ENCODE results near the gene EHD4. TPM values are rescaled to one million over a fixed set of nuclear protein-coding genes. Genes with fewer than 3 reads are reported as not detected.

Gene EHD4
- total and polyA plus RNA-seq, 2 donors (not counting 3 experiments of a cell fraction or from before 2014, with no cell fraction given) = 96.7 to 128 TPM

GRCh38 chr15:41941644-41942415, 30.5 kb downstream of the EHD4 start:
- POLR2A ChIA-PET = interaction anchor here (2.3 kb wide), 1 partner anchor 16 kb away, joined by 9 read pairs; no protein-coding TSS in a partner anchor
- no peak for FAIRE-seq
- CTCF ChIA-PET = interaction anchor here (1.2 to 5.9 kb wide), 5 partner anchors 11 to 37 kb away, joined by 4 to 44 read pairs (median 5); partner anchors contain the start of gene EHD4
- intact Hi-C loops (cut with micrococcal nuclease) = no loop called here
- H3K4me1 ChIP-seq (ENCODE audit: control insufficient read depth, extremely low read depth, insufficient read depth, low read length) = peaks cover 97% of the 10 kb centered on the region
- no peaks in the 10 kb centered on the region for H3K9me3 ChIP-seq (replicated peaks; ENCODE audit: control insufficient read depth, insufficient read depth, low read length)
- peak overlapping the region; percentile 99 for H3K27ac ChIP-seq (ENCODE audit: insufficient read depth, low read depth, low read length)
- H3K79me2 ChIP-seq (ENCODE audit: control insufficient read depth, insufficient read depth, low read length) = peaks cover 63% of the 10 kb centered on the region
- no peak overlapping the region for H3K9ac ChIP-seq (replicated peaks; ENCODE audit: extremely low read depth, insufficient read depth, low read length)
- H3K4me2 ChIP-seq (ENCODE audit: insufficient read depth, low read length) = no peak overlapping the region
- no peaks in the 10 kb centered on the region for H3K9me1 ChIP-seq (replicated peaks; ENCODE audit: control insufficient read depth, extremely low read depth, insufficient read depth, low read length)
- H3K27me3 ChIP-seq (ENCODE audit: control insufficient read depth in 2 of 2, insufficient read depth in 2 of 2, low read length in 2 of 2) = no peaks in the 10 kb centered on the region
- H3K4me3 ChIP-seq (replicated peaks in 1 of 3; ENCODE audit: insufficient read depth in 1 of 3, low read depth in 1 of 3, low read length in 3 of 3) = no peak overlapping the region
- no TSS peak for BruUV-seq (replicated peaks)
- DNase-seq (ENCODE audit: low read depth, low spot score) = no peak
- TF ChIP-seq JUN (IDR thresholded peaks at IDR 0.05; ENCODE audit: borderline replicate concordance, insufficient read depth, insufficient read length, low read depth) (no peak), GATA2 (IDR thresholded peaks at IDR 0.05; ENCODE audit: insufficient read depth, insufficient read length, low read depth, low read length) (no peak), MAX (IDR thresholded peaks at IDR 0.05; ENCODE audit: insufficient read depth, insufficient read length) (no peak), FOS (IDR thresholded peaks at IDR 0.05; ENCODE audit: borderline replicate concordance, insufficient read depth, low read length) (no peak), POLR2AphosphoS5 (IDR thresholded peaks at IDR 0.05; ENCODE audit: insufficient read depth, low read depth, low read length) (no peak), POLR2A (IDR thresholded peaks at IDR 0.05; ENCODE audit: low read depth, low read length) (no peak), EZH2 (IDR thresholded peaks at IDR 0.05; ENCODE audit: borderline replicate concordance, low read depth, low read length, severe bottlenecking) (no peak), MYC (IDR thresholded peaks at IDR 0.05; ENCODE audit: low read depth, low read length) (no peak), CTCF (IDR thresholded peaks at IDR 0.05; ENCODE audit: extremely low read depth in 1 of 2, insufficient read depth in 1 of 2, low read depth in 1 of 2, low read length in 2 of 2) (no peak)
- peaks cover 18% of the 10 kb centered on the region in 2 experiments for H3K36me3 ChIP-seq (ENCODE audit: control insufficient read depth in 2 of 2, extremely low read depth in 1 of 2, insufficient read depth in 2 of 2, low read length in 2 of 2)
- dilution Hi-C loops (cut with MboI; ENCODE audit: extremely low pct_ligation_motif_present, low sequenced_read_pairs) = no loop called here
- H4K20me1 ChIP-seq (replicated peaks; ENCODE audit: control insufficient read depth, extremely low read depth, insufficient read depth, low read length) = no peaks in the 10 kb centered on the region
- H2AFZ ChIP-seq (ENCODE audit: low read depth, low read length) = no peak overlapping the region
